HepG2 (cell line): ENCODE results near the gene TMCC2. TPM values are rescaled to one million over a fixed set of nuclear protein-coding genes. Genes with fewer than 3 reads are reported as not detected.

Experiments
- CREB1 ChIP-seq, 2 experiments: fragments of 450-650 bp in 1 of 2; IDR thresholded peaks; 2 replicates each; pipeline ENCODE4 v1.6.1; 2016 to 2017; ENCODE audit warnings: control low read depth in 1 of 2, mild to moderate bottlenecking in 1 of 2, missing compliant biosample characterization in 1 of 2, missing genetic modification characterization in 1 of 2
- GABPB1 ChIP-seq: IDR thresholded peaks from 2 replicates; pipeline ENCODE4 v1.6.1; 2016; ENCODE audit warnings: mild to moderate bottlenecking, missing genetic modification reagents, moderate library complexity, missing compliant biosample characterization
- GLI4 ChIP-seq: sonication (generic); formaldehyde crosslinking; IDR thresholded peaks from 2 replicates; pipeline ENCODE4 v1.5.1; 2020; ENCODE audit warnings: missing genetic modification reagents, mild to moderate bottlenecking, moderate library complexity, borderline replicate concordance
- KLF6 ChIP-seq: IDR thresholded peaks from 2 replicates; pipeline ENCODE4 v1.8.0; 2016; ENCODE audit warnings: missing biosample characterization, missing genetic modification reagents
- MEIS2 ChIP-seq: sonication (generic); formaldehyde crosslinking; IDR thresholded peaks from 2 replicates; pipeline ENCODE4 v1.9.0; 2021; ENCODE audit warnings: mild to moderate bottlenecking, missing genetic modification reagents
- NR2C2 ChIP-seq: sonication (generic); formaldehyde crosslinking; IDR thresholded peaks from 2 replicates; pipeline ENCODE4 v1.4.0; 2020; ENCODE audit warnings: missing genetic modification reagents, mild to moderate bottlenecking, moderate library complexity, borderline replicate concordance
- RNF2 ChIP-seq: fragments of 450-650 bp; conservative IDR thresholded peaks from 2 replicates; pipeline ENCODE4 v1.6.1; 2016; ENCODE audit warnings: low read depth
- SOX6 ChIP-seq, 2 experiments: fragments of 450-650 bp in 1 of 2; sonication (generic) in 1 of 2; formaldehyde crosslinking in 1 of 2; IDR thresholded peaks; 2 replicates each; pipeline versions ENCODE4 v1.4.0 to v1.6.1; 2017 to 2020; ENCODE audit warnings: antibody characterized with exemption in 1 of 2, mild to moderate bottlenecking in 1 of 2, missing genetic modification reagents in 1 of 2
- SP5 ChIP-seq: IDR thresholded peaks from 2 replicates; pipeline ENCODE4 v1.6.1; 2016; ENCODE audit warnings: low read depth, borderline replicate concordance
- TAF15 ChIP-seq: fragments of 200-400 bp; formaldehyde crosslinking; IDR thresholded peaks from one replicate; pipeline ENCODE4 v1.6.1; 2018; ENCODE audit warnings: mild to moderate bottlenecking, low read depth, low read length; ENCODE audit not compliant: poor library complexity, severe bottlenecking
- TARDBP ChIP-seq: sonication (generic); formaldehyde crosslinking; IDR thresholded peaks from 2 replicates; pipeline ENCODE4 v1.8.0; 2022; ENCODE audit warnings: mild to moderate bottlenecking, missing genetic modification reagents
- ZMYM3 ChIP-seq: sonication (generic); formaldehyde crosslinking; IDR thresholded peaks from 2 replicates; pipeline ENCODE4 v1.5.1; 2020; ENCODE audit warnings: mild to moderate bottlenecking, missing genetic modification reagents
- ZNF143 ChIP-seq: sonication (generic); formaldehyde crosslinking; IDR thresholded peaks from 2 replicates; pipeline ENCODE4 v1.4.0; 2020; ENCODE audit warnings: missing genetic modification reagents
- ZNF235 ChIP-seq: sonication (generic); formaldehyde crosslinking; IDR thresholded peaks from 2 replicates; pipeline ENCODE4 v1.8.1; 2023; ENCODE audit warnings: mild to moderate bottlenecking, missing genetic modification reagents, borderline replicate concordance
- ZNF615 ChIP-seq: sonication (generic); formaldehyde crosslinking; IDR thresholded peaks from 2 replicates; pipeline ENCODE4 v1.5.0; 2020; ENCODE audit warnings: mild to moderate bottlenecking, missing genetic modification reagents, borderline replicate concordance
- ZNF724P ChIP-seq: sonication (generic); formaldehyde crosslinking; IDR thresholded peaks from 2 replicates; pipeline ENCODE4 v1.8.0; 2022; ENCODE audit warnings: missing genetic modification reagents, borderline replicate concordance
- ZNF792 ChIP-seq: IDR thresholded peaks from 2 replicates; pipeline ENCODE4 v1.6.1; 2016
- ZNF83 ChIP-seq: sonication (generic); formaldehyde crosslinking; IDR thresholded peaks from 2 replicates; pipeline ENCODE4 v1.4.0; 2020; ENCODE audit warnings: missing genetic modification reagents, mild to moderate bottlenecking, borderline replicate concordance
- ZSCAN21 ChIP-seq: sonication (generic); formaldehyde crosslinking; IDR thresholded peaks from 2 replicates; pipeline ENCODE4 v1.8.0; 2022; ENCODE audit warnings: mild to moderate bottlenecking, missing genetic modification reagents, moderate library complexity, borderline replicate concordance
- polyA plus RNA-seq, 8 experiments: library from polyadenylated mRNA; depleted of rRNA in 3 of 8; stranded (reverse) in 7 of 8; unstranded in 1 of 8; fragments of >200 nt; fragmentation: Illumina TruSeq in 4 of 8; extraction: Trizol in 4 of 8; gene quantifications; 2 replicates each; pipeline versions ENCODE4 v1.2.1 to v1.2.3, GENCODE V29; 2011 to 2016; ENCODE audit warnings: low read depth in 4 of 8, missing spikeins in 1 of 8, mixed read lengths in 1 of 8; ENCODE audit not compliant: insufficient read depth in 1 of 8
- total RNA-seq, 5 experiments: library from RNA; depleted of rRNA; stranded (reverse); fragments of >200 nt; fragmentation: Illumina TruSeq; extraction: Trizol; gene quantifications; 2 replicates each; pipeline ENCODE4 v1.2.3, GENCODE V29; 2016; ENCODE audit warnings: low read depth in 1 of 5
- TF ChIP-seq, protein P1 (sequence below): IDR thresholded peaks from 2 replicates; pipeline ENCODE4 v1.4.0; 2020; ENCODE audit warnings: mild to moderate bottlenecking, missing genetic modification reagents
- TF ChIP-seq, protein P2 (sequence below): IDR thresholded peaks from 2 replicates; pipeline ENCODE4 v1.6.1; 2016; ENCODE audit warnings: mild to moderate bottlenecking
- TF ChIP-seq, protein P3 (sequence below): sonication (generic); formaldehyde crosslinking; IDR thresholded peaks from 2 replicates; pipeline ENCODE4 v1.5.0; 2020; ENCODE audit warnings: mild to moderate bottlenecking, missing genetic modification reagents

The TMCC2 gene
- total and polyA plus RNA-seq, 2 of the 13 experiments (the other 11 are each of a cell fraction or from before 2014, with no cell fraction given), result 0.12 to 0.24 TPM

DNA sequence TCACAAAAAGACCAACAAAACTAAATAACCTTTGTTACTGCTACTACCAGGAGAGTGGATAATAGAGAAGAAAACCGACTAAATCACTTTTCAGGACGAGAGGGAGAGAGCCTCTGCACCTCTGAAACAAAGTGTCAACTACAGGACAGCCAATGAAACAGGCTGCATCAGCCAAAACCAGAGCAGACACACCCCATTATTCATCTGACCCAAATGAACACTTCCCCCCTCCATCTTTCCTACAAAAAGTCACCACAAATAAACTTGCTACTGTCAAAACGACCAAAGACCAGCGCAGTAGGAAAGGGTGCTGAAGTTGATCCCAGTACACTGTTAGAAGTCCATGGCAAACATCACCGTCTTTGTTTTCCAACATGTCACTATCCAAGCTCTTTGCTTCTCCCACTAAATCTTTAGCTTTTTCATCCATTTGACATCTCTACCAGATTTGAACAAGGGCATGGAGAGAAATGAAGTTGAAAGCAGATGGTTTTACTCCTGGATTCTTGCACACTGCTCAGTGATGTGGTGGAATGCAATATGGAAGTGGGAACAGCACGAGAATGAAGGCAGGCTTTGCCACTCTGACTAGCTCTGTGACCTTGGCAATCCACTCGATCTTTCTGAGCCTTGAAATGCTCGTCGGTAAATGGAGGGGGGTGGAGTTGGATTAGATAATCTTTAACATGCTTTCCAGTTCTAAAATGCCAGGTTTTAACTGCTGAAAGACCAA is 36.7 kb upstream of the TMCC2 start (continued):
- TF ChIP-seq MEIS2 (CRISPR knock-in tag), result no peak
- TF ChIP-seq KLF6 (CRISPR knock-in tag), result 0 out of 2 replicates have a peak, but pooled peaks have one; percentile 20
- TF ChIP-seq, protein P1, sequence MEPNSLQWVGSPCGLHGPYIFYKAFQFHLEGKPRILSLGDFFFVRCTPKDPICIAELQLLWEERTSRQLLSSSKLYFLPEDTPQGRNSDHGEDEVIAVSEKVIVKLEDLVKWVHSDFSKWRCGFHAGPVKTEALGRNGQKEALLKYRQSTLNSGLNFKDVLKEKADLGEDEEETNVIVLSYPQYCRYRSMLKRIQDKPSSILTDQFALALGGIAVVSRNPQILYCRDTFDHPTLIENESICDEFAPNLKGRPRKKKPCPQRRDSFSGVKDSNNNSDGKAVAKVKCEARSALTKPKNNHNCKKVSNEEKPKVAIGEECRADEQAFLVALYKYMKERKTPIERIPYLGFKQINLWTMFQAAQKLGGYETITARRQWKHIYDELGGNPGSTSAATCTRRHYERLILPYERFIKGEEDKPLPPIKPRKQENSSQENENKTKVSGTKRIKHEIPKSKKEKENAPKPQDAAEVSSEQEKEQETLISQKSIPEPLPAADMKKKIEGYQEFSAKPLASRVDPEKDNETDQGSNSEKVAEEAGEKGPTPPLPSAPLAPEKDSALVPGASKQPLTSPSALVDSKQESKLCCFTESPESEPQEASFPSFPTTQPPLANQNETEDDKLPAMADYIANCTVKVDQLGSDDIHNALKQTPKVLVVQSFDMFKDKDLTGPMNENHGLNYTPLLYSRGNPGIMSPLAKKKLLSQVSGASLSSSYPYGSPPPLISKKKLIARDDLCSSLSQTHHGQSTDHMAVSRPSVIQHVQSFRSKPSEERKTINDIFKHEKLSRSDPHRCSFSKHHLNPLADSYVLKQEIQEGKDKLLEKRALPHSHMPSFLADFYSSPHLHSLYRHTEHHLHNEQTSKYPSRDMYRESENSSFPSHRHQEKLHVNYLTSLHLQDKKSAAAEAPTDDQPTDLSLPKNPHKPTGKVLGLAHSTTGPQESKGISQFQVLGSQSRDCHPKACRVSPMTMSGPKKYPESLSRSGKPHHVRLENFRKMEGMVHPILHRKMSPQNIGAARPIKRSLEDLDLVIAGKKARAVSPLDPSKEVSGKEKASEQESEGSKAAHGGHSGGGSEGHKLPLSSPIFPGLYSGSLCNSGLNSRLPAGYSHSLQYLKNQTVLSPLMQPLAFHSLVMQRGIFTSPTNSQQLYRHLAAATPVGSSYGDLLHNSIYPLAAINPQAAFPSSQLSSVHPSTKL (CRISPR knock-in tag), result peak; percentile 66
- TF ChIP-seq SOX6 (IDR thresholded peaks at IDR 0.05), result no peak
- peak; percentile 50; the same call in 1 of the 2 replicates for TF ChIP-seq SOX6 (CRISPR knock-in tag; IDR thresholded peaks at IDR 0.05)
- TF ChIP-seq SP5 (CRISPR knock-in tag), result peak; percentile 70; the same call in 1 of the 2 replicates
- TF ChIP-seq ZNF724P (CRISPR knock-in tag), result no peak
- no peak for TF ChIP-seq NR2C2 (CRISPR knock-in tag)
- TF ChIP-seq CREB1 (IDR thresholded peaks at IDR 0.05), result no peak
- 0 out of 2 replicates have a peak, but pooled peaks have one; percentile 13 for TF ChIP-seq CREB1 (CRISPR knock-in tag; IDR thresholded peaks at IDR 0.05)
- TF ChIP-seq ZNF615 (CRISPR knock-in tag), result no peak
- no peak for TF ChIP-seq TAF15
- no peak for TF ChIP-seq GLI4 (CRISPR knock-in tag)
- TF ChIP-seq ZNF143, result no peak
- TF ChIP-seq RNF2, result no peak
- 0 out of 2 replicates have a peak, but pooled peaks have one; percentile 30 for TF ChIP-seq ZNF792 (CRISPR knock-in tag)
- no peak for TF ChIP-seq ZNF83 (CRISPR knock-in tag)
- no peak for TF ChIP-seq ZSCAN21 (CRISPR knock-in tag)
- TF ChIP-seq GABPB1 (CRISPR knock-in tag), result no peak
- TF ChIP-seq, protein P2, sequence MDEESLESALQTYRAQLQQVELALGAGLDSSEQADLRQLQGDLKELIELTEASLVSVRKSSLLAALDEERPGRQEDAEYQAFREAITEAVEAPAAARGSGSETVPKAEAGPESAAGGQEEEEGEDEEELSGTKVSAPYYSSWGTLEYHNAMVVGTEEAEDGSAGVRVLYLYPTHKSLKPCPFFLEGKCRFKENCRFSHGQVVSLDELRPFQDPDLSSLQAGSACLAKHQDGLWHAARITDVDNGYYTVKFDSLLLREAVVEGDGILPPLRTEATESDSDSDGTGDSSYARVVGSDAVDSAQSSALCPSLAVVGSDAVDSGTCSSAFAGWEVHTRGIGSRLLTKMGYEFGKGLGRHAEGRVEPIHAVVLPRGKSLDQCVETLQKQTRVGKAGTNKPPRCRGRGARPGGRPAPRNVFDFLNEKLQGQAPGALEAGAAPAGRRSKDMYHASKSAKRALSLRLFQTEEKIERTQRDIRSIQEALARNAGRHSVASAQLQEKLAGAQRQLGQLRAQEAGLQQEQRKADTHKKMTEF (CRISPR knock-in tag), result peak; percentile 56
- peak; percentile 57; the same call in 1 of the 2 replicates for TF ChIP-seq ZMYM3
- TF ChIP-seq, protein P3, sequence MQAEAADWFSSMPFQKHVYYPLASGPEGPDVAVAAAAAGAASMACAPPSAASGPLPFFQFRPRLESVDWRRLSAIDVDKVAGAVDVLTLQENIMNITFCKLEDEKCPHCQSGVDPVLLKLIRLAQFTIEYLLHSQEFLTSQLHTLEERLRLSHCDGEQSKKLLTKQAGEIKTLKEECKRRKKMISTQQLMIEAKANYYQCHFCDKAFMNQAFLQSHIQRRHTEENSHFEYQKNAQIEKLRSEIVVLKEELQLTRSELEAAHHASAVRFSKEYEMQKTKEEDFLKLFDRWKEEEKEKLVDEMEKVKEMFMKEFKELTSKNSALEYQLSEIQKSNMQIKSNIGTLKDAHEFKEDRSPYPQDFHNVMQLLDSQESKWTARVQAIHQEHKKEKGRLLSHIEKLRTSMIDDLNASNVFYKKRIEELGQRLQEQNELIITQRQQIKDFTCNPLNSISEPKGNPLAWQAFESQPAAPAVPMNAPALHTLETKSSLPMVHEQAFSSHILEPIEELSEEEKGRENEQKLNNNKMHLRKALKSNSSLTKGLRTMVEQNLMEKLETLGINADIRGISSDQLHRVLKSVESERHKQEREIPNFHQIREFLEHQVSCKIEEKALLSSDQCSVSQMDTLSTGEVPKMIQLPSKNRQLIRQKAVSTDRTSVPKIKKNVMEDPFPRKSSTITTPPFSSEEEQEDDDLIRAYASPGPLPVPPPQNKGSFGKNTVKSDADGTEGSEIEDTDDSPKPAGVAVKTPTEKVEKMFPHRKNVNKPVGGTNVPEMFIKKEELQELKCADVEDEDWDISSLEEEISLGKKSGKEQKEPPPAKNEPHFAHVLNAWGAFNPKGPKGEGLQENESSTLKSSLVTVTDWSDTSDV, result no peak
- TF ChIP-seq ZNF235 (CRISPR knock-in tag), result no peak
- peak; percentile 42; the same call in 1 of the 2 replicates for TF ChIP-seq TARDBP
